Uterus (tissue), 4 donors: ENCODE results near the gene GALNT1. TPM values are rescaled to one million over a fixed set of nuclear protein-coding genes. Genes with fewer than 3 reads are reported as not detected.

Experiments
- DNase-seq, 2 donors: peaks; one replicate each; pipeline ENCODE4 v3.0.0-alpha.2; 2019 to 2020
- H3K27ac ChIP-seq, 2 donors: fragments of 200-600 bp; sonication (generic); 1 replicate in 1 of 2; 2 replicates in 1 of 2; pipeline ENCODE4 v1.5.1; 2016 to 2018
- H3K27me3 ChIP-seq, 2 donors: fragments of 200-600 bp; sonication (generic); one replicate each; pipeline ENCODE4 v1.5.1; 2018 to 2019; ENCODE audit warnings: control low read depth in 1 of 2
- H3K36me3 ChIP-seq, 2 donors: fragments of 200-600 bp; sonication (generic); one replicate each; pipeline ENCODE4 v1.5.1; 2019; ENCODE audit warnings: control low read depth in 1 of 2
- H3K4me1 ChIP-seq, 2 donors: fragments of 200-600 bp; sonication (generic); one replicate each; pipeline ENCODE4 v1.5.1; 2018 to 2019; ENCODE audit warnings: control low read depth in 1 of 2
- H3K4me3 ChIP-seq, 2 donors: fragments of 200-600 bp; sonication (generic); 1 replicate in 1 of 2; 2 replicates in 1 of 2; pipeline ENCODE4 v1.5.1; 2018 to 2019; ENCODE audit warnings: mild to moderate bottlenecking in 1 of 2
- H3K9me3 ChIP-seq, 2 donors: fragments of 200-600 bp; sonication (generic); one replicate each; pipeline ENCODE4 v1.5.1; 2019; ENCODE audit warnings: control low read depth in 1 of 2
- POLR2A ChIP-seq, 2 donors: fragments of 450-650 bp; IDR thresholded peaks; one replicate each; pipeline ENCODE4 v1.6.1; 2016; ENCODE audit warnings: antibody characterized with exemption in 2 of 2, mild to moderate bottlenecking in 1 of 2, moderate library complexity in 1 of 2
- intact Hi-C: fragments of 100-400 bp; cut with DNase I; formaldehyde crosslinking; loops from one replicate; pipeline ENCODE4 v1.15.1; 2023; ENCODE audit warnings: low total_unique reads
- total RNA-seq, 4 donors: library from RNA; depleted of rRNA in 3 of 4; stranded (reverse); fragments of >200 nt in 3 of 4; gene quantifications; one replicate each; pipeline versions ENCODE4 v1.1.0 to v1.2.4, GENCODE V29; 2014 to 2023
- TF ChIP-seq, protein P1 (sequence below), 4 experiments: fragments of 200-600 bp in 2 of 4; fragments of 450-650 bp in 2 of 4; sonication (generic) in 2 of 4; IDR thresholded peaks; one replicate each; pipeline ENCODE4 v1.5.1; 2016 to 2019; ENCODE audit warnings: antibody characterized with exemption in 4 of 4, mild to moderate bottlenecking in 2 of 4, moderate library complexity in 1 of 4
- donor health status: DM: yes; HTN: yes; CAD: no.

Gene GALNT1
- total RNA-seq, 4 donors from 2014 or later = 13.6 to 98.2 (median 33.3) TPM

DNA sequence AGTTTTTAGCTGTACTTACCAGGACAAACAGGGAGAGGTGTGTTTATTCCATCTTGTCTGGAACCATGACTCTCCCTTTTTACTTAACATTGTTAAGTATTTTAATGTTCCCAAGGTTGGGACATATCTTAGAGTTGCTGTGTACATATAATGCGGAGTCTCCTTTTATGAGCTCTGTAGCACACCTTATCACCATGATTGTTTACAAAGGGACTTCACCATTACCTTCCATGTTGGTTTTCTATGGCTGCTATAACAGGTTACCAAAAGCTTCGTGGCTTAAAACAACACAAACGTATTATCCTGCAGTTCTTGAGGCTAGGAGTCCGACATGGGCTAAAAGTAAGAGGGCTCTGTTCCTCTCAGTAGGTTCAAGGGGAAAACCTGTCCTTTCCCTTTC, 164.3 kb downstream of the GALNT1 start:
- intact Hi-C loops = no loop called here
- no peaks in the 10 kb centered on the region for H3K36me3 ChIP-seq
- no peaks in the 10 kb centered on the region for H3K4me1 ChIP-seq
- H3K4me3 ChIP-seq = no peak overlapping the region
- no peaks in the 10 kb centered on the region for H3K27me3 ChIP-seq
- H3K27ac ChIP-seq = no peak overlapping the region
- no peaks in the 10 kb centered on the region for H3K9me3 ChIP-seq
- TF ChIP-seq, protein P1, sequence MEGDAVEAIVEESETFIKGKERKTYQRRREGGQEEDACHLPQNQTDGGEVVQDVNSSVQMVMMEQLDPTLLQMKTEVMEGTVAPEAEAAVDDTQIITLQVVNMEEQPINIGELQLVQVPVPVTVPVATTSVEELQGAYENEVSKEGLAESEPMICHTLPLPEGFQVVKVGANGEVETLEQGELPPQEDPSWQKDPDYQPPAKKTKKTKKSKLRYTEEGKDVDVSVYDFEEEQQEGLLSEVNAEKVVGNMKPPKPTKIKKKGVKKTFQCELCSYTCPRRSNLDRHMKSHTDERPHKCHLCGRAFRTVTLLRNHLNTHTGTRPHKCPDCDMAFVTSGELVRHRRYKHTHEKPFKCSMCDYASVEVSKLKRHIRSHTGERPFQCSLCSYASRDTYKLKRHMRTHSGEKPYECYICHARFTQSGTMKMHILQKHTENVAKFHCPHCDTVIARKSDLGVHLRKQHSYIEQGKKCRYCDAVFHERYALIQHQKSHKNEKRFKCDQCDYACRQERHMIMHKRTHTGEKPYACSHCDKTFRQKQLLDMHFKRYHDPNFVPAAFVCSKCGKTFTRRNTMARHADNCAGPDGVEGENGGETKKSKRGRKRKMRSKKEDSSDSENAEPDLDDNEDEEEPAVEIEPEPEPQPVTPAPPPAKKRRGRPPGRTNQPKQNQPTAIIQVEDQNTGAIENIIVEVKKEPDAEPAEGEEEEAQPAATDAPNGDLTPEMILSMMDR (IDR thresholded peaks at IDR 0.05) = no peak
- no peak for TF ChIP-seq POLR2A (IDR thresholded peaks at IDR 0.05)
- no peak for DNase-seq

GRCh38 chr18:35746826-35747339, 165.3 kb downstream of the GALNT1 start:
- Histone ChIP-seq H3K27me3 (no peaks in the 10 kb centered on the region), H3K4me3 (no peak overlapping the region), H3K9me3 (no peaks in the 10 kb centered on the region), H3K36me3 (no peaks in the 10 kb centered on the region), H3K27ac (no peak overlapping the region), H3K4me1 (no peaks in the 10 kb centered on the region)
- TF ChIP-seq, protein P1 (IDR thresholded peaks at IDR 0.05) = no peak
- no peak for TF ChIP-seq POLR2A (IDR thresholded peaks at IDR 0.05)
- no peak for DNase-seq
- intact Hi-C loops = no loop called here

DNA sequence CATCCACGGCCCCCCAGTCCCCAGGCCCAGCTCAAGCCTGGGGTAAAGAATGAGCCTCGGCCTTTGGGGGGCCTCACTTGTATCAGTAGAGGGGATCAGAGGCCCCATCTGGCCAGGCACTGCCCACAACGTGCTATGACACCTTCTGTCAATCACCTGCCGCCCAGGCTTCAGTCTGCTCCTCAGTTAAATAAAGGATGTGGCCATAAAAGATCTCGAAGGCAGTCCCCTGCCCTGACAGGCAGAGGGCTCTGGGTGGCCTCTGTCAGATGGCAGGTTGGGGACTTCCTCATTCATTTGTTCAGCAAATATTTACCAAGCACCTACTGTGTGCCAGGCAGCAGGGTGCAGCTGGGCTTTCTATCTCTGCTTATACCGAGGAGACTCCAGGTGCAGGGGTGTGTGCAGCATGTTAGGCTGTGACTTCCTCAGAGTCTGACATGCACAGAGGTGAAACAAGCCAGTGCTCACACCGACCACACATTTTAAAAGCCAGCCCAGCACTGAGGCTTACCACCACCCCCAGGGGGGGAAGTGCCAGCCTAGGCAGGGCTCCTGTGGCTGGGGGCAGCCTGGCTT, 166.4 kb downstream of the GALNT1 start:
- no peak for DNase-seq
- Histone ChIP-seq H3K4me1 (no peaks in the 10 kb centered on the region), H3K27ac (no peak overlapping the region), H3K4me3 (no peak overlapping the region), H3K27me3 (no peaks in the 10 kb centered on the region), H3K36me3 (no peaks in the 10 kb centered on the region), H3K9me3 (no peaks in the 10 kb centered on the region)
- intact Hi-C loops = no loop called here
- TF ChIP-seq POLR2A (IDR thresholded peaks at IDR 0.05) = no peak
- TF ChIP-seq, protein P1 (IDR thresholded peaks at IDR 0.05) = no peak

DNA sequence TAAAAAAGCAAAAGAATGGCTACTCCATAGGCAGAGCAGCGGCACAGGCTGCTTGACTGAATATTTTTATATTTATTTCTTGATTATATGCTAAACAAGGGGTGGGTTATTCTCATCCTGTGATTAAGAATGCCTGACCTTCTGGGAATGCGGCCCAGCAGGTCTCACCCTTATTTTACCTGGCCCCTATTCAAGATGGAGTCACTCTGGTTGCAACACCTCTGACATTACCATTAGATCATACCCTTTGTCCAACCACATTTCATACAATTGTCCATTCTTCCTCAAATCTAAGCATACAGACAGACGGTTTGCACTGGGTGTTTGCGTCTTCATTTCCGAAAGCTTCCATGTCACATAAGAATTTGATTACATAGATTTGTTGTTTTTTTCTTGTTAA, 168.2 kb downstream of the GALNT1 start:
- Histone ChIP-seq H3K4me3 (no peak overlapping the region), H3K27me3 (no peaks in the 10 kb centered on the region), H3K9me3 (no peaks in the 10 kb centered on the region), H3K4me1 (no peaks in the 10 kb centered on the region), H3K27ac (no peak overlapping the region), H3K36me3 (no peaks in the 10 kb centered on the region)
- TF ChIP-seq POLR2A (IDR thresholded peaks at IDR 0.05) = no peak
- TF ChIP-seq, protein P1 (IDR thresholded peaks at IDR 0.05) = no peak
- intact Hi-C loops = no loop called here
- no peak for DNase-seq

DNA sequence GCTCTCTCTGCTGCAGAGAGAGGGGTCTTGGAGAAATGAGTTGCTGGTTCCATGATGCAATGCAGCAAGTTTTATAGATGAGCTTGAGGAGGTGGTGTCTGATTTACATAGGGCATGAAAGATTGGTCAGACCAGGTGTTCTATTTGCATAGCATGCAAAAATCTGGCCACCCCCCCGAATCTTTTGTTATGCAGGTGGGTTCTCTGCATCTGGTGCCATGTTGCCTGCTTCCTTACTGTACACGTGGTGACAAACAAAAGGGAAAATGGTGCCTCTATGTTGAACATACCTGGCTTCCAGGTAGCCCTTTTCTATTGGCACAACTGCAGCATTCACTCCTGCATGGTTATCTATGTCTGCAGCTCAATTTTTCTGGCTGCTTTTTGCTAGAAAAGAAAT, 169.4 kb downstream of the GALNT1 start:
- Histone ChIP-seq H3K27me3 (no peaks in the 10 kb centered on the region), H3K4me3 (no peak overlapping the region), H3K9me3 (no peaks in the 10 kb centered on the region), H3K36me3 (no peaks in the 10 kb centered on the region), H3K4me1 (no peaks in the 10 kb centered on the region), H3K27ac (no peak overlapping the region)
- TF ChIP-seq POLR2A (IDR thresholded peaks at IDR 0.05) = no peak
- TF ChIP-seq, protein P1 (IDR thresholded peaks at IDR 0.05) = no peak
- no peak for DNase-seq
- intact Hi-C loops = no loop called here
